Right cardiac atrium (tissue), 5 donors: ENCODE data around the gene TGFBR3. TPM values are rescaled to one million over a fixed set of nuclear protein-coding genes. Genes with fewer than 3 reads are reported as not detected.

Source experiments
- ATAC-seq, 2 donors: fragments of 200-7000 bp; cut with Tn5 transposase; one replicate each; pipeline versions ENCODE4 v1.8.0 to v1.9.1; 2020; ENCODE audit warnings: moderate library complexity in 2 of 2, mild to moderate bottlenecking in 1 of 2
- DNase-seq, 3 donors: peaks; one replicate each; pipeline ENCODE4 v3.0.0-alpha.2; 2020
- H3K27ac ChIP-seq: one replicate; pipeline ENCODE4 v1.5.1; 2013; ENCODE audit warnings: mild to moderate bottlenecking, low read length, control low read depth, moderate library complexity
- H3K27me3 ChIP-seq: one replicate; pipeline ENCODE4 v1.6.1; 2013; ENCODE audit not compliant: control insufficient read depth, insufficient read depth
- H3K4me1 ChIP-seq: one replicate; pipeline ENCODE4 v1.6.1; 2013; ENCODE audit warnings: low read length; ENCODE audit not compliant: control insufficient read depth, insufficient read depth
- H3K4me3 ChIP-seq: one replicate; pipeline ENCODE4 v1.5.1; 2013; ENCODE audit warnings: low read length, control low read depth
- H3K9me3 ChIP-seq: one replicate; pipeline ENCODE4 v1.6.1; 2013; ENCODE audit warnings: low read length; ENCODE audit not compliant: control insufficient read depth
- WGBS: extraction: QIAGEN DNeasy Blood & Tissue Kit; methylation state at CpG from one replicate; pipeline ENCODE4 v1.1.7; 2013; 5-methylcytosine and 5-hydroxymethylcytosine counted together
- intact Hi-C, 4 donors: fragments of 100-400 bp; cut with DNase I; formaldehyde crosslinking; loops; one replicate each; pipeline versions ENCODE4 v1.11.0 to v1.14.0; 2022 to 2023
- polyA plus RNA-seq: library from polyadenylated mRNA; stranded (reverse); fragments of 200-250 nt; gene quantifications from one replicate; pipeline ENCODE4 v1.2.3, GENCODE V29; 2013
- total RNA-seq, 4 donors: library from RNA; stranded (reverse); fragmentation: NEBNext Ultra II Directional; extraction: Animal tissue kit (Norgen Biotek cat#: 25700); gene quantifications; one replicate each; pipeline ENCODE4 v1.2.1, GENCODE V29; 2021
- donor health status: healthy with polysubstance abuse.
- donor health status: DM: no; HTN: yes; CAD: no.
- donor health status: DM: no; HTN: no; CAD: no.
- donor health status: DM: no; HTN: yes; CAD: no; lungs with severe emphysema.
- donor health status: DM: yes; HTN: yes; CAD: no.

The TGFBR3 gene
- total and polyA plus RNA-seq, 5 donors, result 14.5 to 52.4 (median 38.9) TPM

- ATAC-seq, result no peak
- peaks cover 11% of the 10 kb centered on the region for H3K4me1 ChIP-seq
- H3K27me3 ChIP-seq, result no peaks in the 10 kb centered on the region
- H3K27ac ChIP-seq, result no peak overlapping the region
- no peak for DNase-seq
- H3K4me3 ChIP-seq, result no peak overlapping the region
- 64% methylated on average over 3 of the region's 3 CpGs for WGBS
- H3K9me3 ChIP-seq, result no peaks in the 10 kb centered on the region
- intact Hi-C loops, result no loop called here
Measured at GRCh38 chr1:91776068-91776794, 109.7 kb downstream of the TGFBR3 start.

- WGBS, result 87% methylated on average over 6 of the region's 6 CpGs
- intact Hi-C loops, result no loop called here
- H3K4me3 ChIP-seq, result no peak overlapping the region
- H3K27me3 ChIP-seq, result no peaks in the 10 kb centered on the region
- H3K9me3 ChIP-seq, result no peaks in the 10 kb centered on the region
- DNase-seq (no peak), ATAC-seq (no peak)
- H3K27ac ChIP-seq, result no peak overlapping the region
- peaks cover 11% of the 10 kb centered on the region for H3K4me1 ChIP-seq
Measured at GRCh38 chr1:91775227-91775626, 110.7 kb downstream of the TGFBR3 start.

GRCh38 chr1:91774520-91775203 is 111.3 kb downstream of the TGFBR3 start:
- ATAC-seq, result peak in 1 of 2 donors; percentile 24
- H3K4me1 ChIP-seq, result peaks cover 10% of the 10 kb centered on the region
- WGBS, result 73% methylated on average over 7 of the region's 7 CpGs

GRCh38 chr1:91771717-91772116 is 114.2 kb downstream of the TGFBR3 start:
- intact Hi-C loops, result no loop called here
- Histone ChIP-seq H3K4me1 (peaks cover 2% of the 10 kb centered on the region), H3K4me3 (no peak overlapping the region), H3K27me3 (no peaks in the 10 kb centered on the region), H3K9me3 (no peaks in the 10 kb centered on the region), H3K27ac (no peak overlapping the region)
- 76% methylated on average over 2 of the region's 2 CpGs for WGBS
- DNase-seq (no peak), ATAC-seq (no peak)

More at GRCh38 chr1:91774520-91775203, 111.3 kb downstream of the TGFBR3 start:
- no peak overlapping the region for H3K4me3 ChIP-seq
- no peaks in the 10 kb centered on the region for H3K27me3 ChIP-seq
- no peaks in the 10 kb centered on the region for H3K9me3 ChIP-seq
- H3K27ac ChIP-seq, result no peak overlapping the region
- intact Hi-C loops, result no loop called here
- no peak for DNase-seq

- H3K27ac ChIP-seq, result no peak overlapping the region
- 95% methylated on average over 4 of the region's 4 CpGs for WGBS
Measured at GRCh38 chr1:91770667-91771268, 115.2 kb downstream of the TGFBR3 start.

GRCh38 chr1:91769742-91770141 is 116.2 kb downstream of the TGFBR3 start:
- DNase-seq (no peak), ATAC-seq (no peak)
- Histone ChIP-seq H3K27me3 (no peaks in the 10 kb centered on the region), H3K4me1 (no peaks in the 10 kb centered on the region), H3K9me3 (no peaks in the 10 kb centered on the region), H3K27ac (no peak overlapping the region), H3K4me3 (no peak overlapping the region)
- intact Hi-C loops, result no loop called here
- WGBS, result 67% methylated on average over 5 of the region's 5 CpGs

More at GRCh38 chr1:91770667-91771268, 115.2 kb downstream of the TGFBR3 start:
- no peak overlapping the region for H3K4me3 ChIP-seq
- H3K4me1 ChIP-seq, result no peaks in the 10 kb centered on the region
- H3K9me3 ChIP-seq, result no peaks in the 10 kb centered on the region
- ATAC-seq (no peak), DNase-seq (no peak)
- H3K27me3 ChIP-seq, result no peaks in the 10 kb centered on the region
- intact Hi-C loops, result no loop called here

- Histone ChIP-seq H3K27me3 (no peaks in the 10 kb centered on the region), H3K4me1 (no peaks in the 10 kb centered on the region), H3K9me3 (no peaks in the 10 kb centered on the region), H3K27ac (no peak overlapping the region), H3K4me3 (no peak overlapping the region)
- WGBS, result 77% methylated on average over 9 of the region's 9 CpGs
- intact Hi-C loops, result no loop called here
- DNase-seq (no peak), ATAC-seq (no peak)
Measured at GRCh38 chr1:91768786-91769725, 116.9 kb downstream of the TGFBR3 start.

GRCh38 chr1:91768120-91768519 is 117.8 kb downstream of the TGFBR3 start:
- 98% methylated on average over 4 of the region's 4 CpGs for WGBS
- ATAC-seq (no peak), DNase-seq (no peak)
- intact Hi-C loops, result no loop called here
- H3K27ac ChIP-seq, result no peak overlapping the region
- no peak overlapping the region for H3K4me3 ChIP-seq
- H3K9me3 ChIP-seq, result no peaks in the 10 kb centered on the region
- peaks cover 3% of the 10 kb centered on the region for H3K4me1 ChIP-seq
- no peaks in the 10 kb centered on the region for H3K27me3 ChIP-seq

GRCh38 chr1:91766883-91767282 is 119.1 kb downstream of the TGFBR3 start:
- DNase-seq (no peak), ATAC-seq (no peak)
- no CpG with 5 or more reads among the region's 5 CpGs for WGBS
- Histone ChIP-seq H3K9me3 (no peaks in the 10 kb centered on the region), H3K27ac (no peak overlapping the region), H3K4me3 (no peak overlapping the region), H3K4me1 (peaks cover 3% of the 10 kb centered on the region), H3K27me3 (no peaks in the 10 kb centered on the region)
- intact Hi-C loops, result no loop called here

- H3K4me1 ChIP-seq, result peaks cover 3% of the 10 kb centered on the region
- no peaks in the 10 kb centered on the region for H3K9me3 ChIP-seq
Measured at GRCh38 chr1:91765880-91766443, 120.0 kb downstream of the TGFBR3 start.

More at GRCh38 chr1:91765880-91766443, 120.0 kb downstream of the TGFBR3 start:
- DNase-seq, result no peak
- WGBS, result 77% methylated on average over 3 of the region's 3 CpGs
- no peak for ATAC-seq
- Histone ChIP-seq H3K27ac (no peak overlapping the region), H3K27me3 (no peaks in the 10 kb centered on the region), H3K4me3 (no peak overlapping the region)
- intact Hi-C loops, result no loop called here
